Measurements from ENCODE around the gene YARS1. TPM values are rescaled to one million over a fixed set of nuclear protein-coding genes. Genes with fewer than 3 reads are reported as not detected.

Gene YARS1
- 149 and 166 TPM in 2 replicates for total RNA-seq (2012; rRNA removed)
- 62.3 and 100 TPM in 2 replicates for polyA plus RNA-seq (2012; rRNA removed)
- 44.6 and 66.2 TPM in 2 replicates for polyA plus RNA-seq (2012; cell fraction: cytosol; rRNA removed)
- 61.1 and 163 TPM in 2 replicates for polyA plus RNA-seq (2012; cell fraction: nucleus; rRNA removed; ENCODE audit: low replicate concordance)
- Bru-seq, nascent RNA = percentile 95 among the genes with signal in this experiment
- percentile 96 among the genes with signal in this experiment for BruChase-seq, experiment 1, labeled RNA remaining after a 6-hour chase
- percentile 75 among the genes with signal in this experiment for BruChase-seq, experiment 2, labeled RNA remaining after a 2-hour chase
- long read RNA-seq, transcript YARS-201 (13 exons, 3,238 nt) = major isoform, 83 of 125 reads
- long read RNA-seq, partial matches to known transcripts = 26 of 125 reads
- long read RNA-seq, other reads (novel, unspliced or antisense) = 14 of 125 reads

- in situ Hi-C loops (cut with MboI; ENCODE audit: low sequenced_read_pairs) (no loop called here), dilution Hi-C loops (cut with HindIII; ENCODE audit: low sequenced_read_pairs, unreplicated experiment) (no loop called here), intact Hi-C loops (cut with micrococcal nuclease) (no loop called here)
- peak within 1 kb of the TSS; percentile 98 for H3K14ac ChIP-seq (replicated peaks; ENCODE audit: low read depth, low read length)
- CTCF ChIA-PET = no interaction called here
- WGBS, 2 experiments (ENCODE audit: extremely low coverage in 2 of 2, insufficient read length in 1 of 2) = 3% methylated on average over 16 of the region's 55 CpGs; no CpG with 5 or more reads in 1 of the 2 experiments
- H4K91ac ChIP-seq (ENCODE audit: insufficient read depth, low read depth, low read length) = peak within 1 kb of the TSS; percentile 98
- H3K4me1 ChIP-seq (ENCODE audit: control insufficient read depth, insufficient read depth, low read length) = peaks cover 6% of the 10 kb centered on the region
- H3K4ac ChIP-seq (ENCODE audit: low read depth, low read length) = peak within 1 kb of the TSS; percentile 93
- H3K4me2 ChIP-seq (ENCODE audit: low read depth, low read length) = peak within 1 kb of the TSS; percentile 100
- H4K8ac ChIP-seq (ENCODE audit: low read depth in 2 of 2, low read length in 2 of 2) = peak within 1 kb of the TSS; percentile 79 to 98
- H3K23ac ChIP-seq (ENCODE audit: low read depth, low read length) = peak within 1 kb of the TSS; percentile 97
- H3K36me3 ChIP-seq (ENCODE audit: control insufficient read depth, insufficient read depth, low read length) = no peaks in the 10 kb centered on the region; the same call in none of the 2 replicates
- peak within 1 kb of the TSS; percentile 100 for H2AK9ac ChIP-seq (replicated peaks; ENCODE audit: low read depth, low read length, poor library complexity)
- H3K18ac ChIP-seq (ENCODE audit: low read depth, low read length) = peak within 1 kb of the TSS; percentile 78
- peak within 1 kb of the TSS; percentile 88 for H4K5ac ChIP-seq (ENCODE audit: low read depth, low read length)
- peaks cover 7% of the 10 kb centered on the region; the same call in 1 of the 2 replicates for H3K9me1 ChIP-seq (ENCODE audit: insufficient read depth, low read length)
- H3K79me1 ChIP-seq (ENCODE audit: low read depth in 1 of 2, low read length in 2 of 2) = peaks cover 23 to 77% of the 10 kb centered on the region in 2 experiments
- ATAC-seq (ENCODE audit: low read depth) = peak; percentile 95
- H4K20me1 ChIP-seq (ENCODE audit: insufficient read depth, low read length) = peaks cover 27% of the 10 kb centered on the region
- DNase-seq = peak; percentile 97
- H2AFZ ChIP-seq (replicated peaks; ENCODE audit: low read length, poor library complexity) = peak within 1 kb of the TSS; percentile 92
- H3K9ac ChIP-seq (ENCODE audit: low read depth, low read length) = peak within 1 kb of the TSS; percentile 98
- H3K27ac ChIP-seq (ENCODE audit: insufficient read depth, low read length) = peak within 1 kb of the TSS; percentile 95
- H2BK5ac ChIP-seq (ENCODE audit: low read depth, low read length, poor library complexity, severe bottlenecking) = peak within 1 kb of the TSS; percentile 92
- peak within 1 kb of the TSS; percentile 51; the same call in 2 of the 3 replicates for H2BK15ac ChIP-seq (ENCODE audit: low read depth, low read length)
- H3K56ac ChIP-seq (ENCODE audit: extremely low read depth, insufficient read depth, low read length) = peak within 1 kb of the TSS; percentile 96
- H2BK120ac ChIP-seq (ENCODE audit: low read depth, low read length) = peak within 1 kb of the TSS; percentile 77
- peak within 1 kb of the TSS; percentile 87 for H2AK5ac ChIP-seq (ENCODE audit: low read depth, low read length)
- no TSS peak for BruUV-seq (replicated peaks)
- H2BK20ac ChIP-seq (ENCODE audit: low read depth, low read length) = peak within 1 kb of the TSS; percentile 46
- peak within 1 kb of the TSS; percentile 88 for H3K4me3 ChIP-seq (ENCODE audit: insufficient read depth, low read depth, low read length)
- H3K9me3 ChIP-seq (ENCODE audit: control insufficient read depth, insufficient read depth, low read length) = no peaks in the 10 kb centered on the region
- H3K27me3 ChIP-seq (ENCODE audit: control insufficient read depth, insufficient read depth, low read length) = no peaks in the 10 kb centered on the region
- POLR2A ChIA-PET (ENCODE audit: unreplicated experiment) = no interaction called here
- peak; percentile 99 for TF ChIP-seq BHLHE40 (IDR thresholded peaks at IDR 0.05; ENCODE audit: low read depth, low read length)
- TF ChIP-seq NFE2L2 (IDR thresholded peaks at IDR 0.05; ENCODE audit: low read depth, low read length) = peak; percentile 48; the same call in 1 of the 2 replicates
- TF ChIP-seq USF2 (IDR thresholded peaks at IDR 0.05; ENCODE audit: low read depth, low read length) = peak; percentile 22; the same call in 1 of the 2 replicates
- no peak for TF ChIP-seq RAD21 (IDR thresholded peaks at IDR 0.05; ENCODE audit: low read length)
- no peak for TF ChIP-seq ELK1 (IDR thresholded peaks at IDR 0.05; ENCODE audit: borderline replicate concordance, low read depth, low read length)
- peak; percentile 35; the same call in 1 of the 2 replicates for TF ChIP-seq FOS (IDR thresholded peaks at IDR 0.05; ENCODE audit: low read depth, low read length)
- peak; percentile 8; the same call in 1 of the 2 replicates for TF ChIP-seq SMC3 (IDR thresholded peaks at IDR 0.05; ENCODE audit: low read depth, low read length)
- TF ChIP-seq CHD1 (IDR thresholded peaks at IDR 0.05; ENCODE audit: low read depth, low read length) = no peak
- TF ChIP-seq CEBPB (IDR thresholded peaks at IDR 0.05; ENCODE audit: low read depth, low read length) = peak; percentile 98
- TF ChIP-seq MXI1 (IDR thresholded peaks at IDR 0.05; ENCODE audit: borderline replicate concordance, low read depth, low read length) = peak; percentile 99
- no peak for TF ChIP-seq CTCF (conservative IDR thresholded peaks at IDR 0.05; ENCODE audit: low read depth, low read length)
- TF ChIP-seq RFX5 (IDR thresholded peaks at IDR 0.05; ENCODE audit: low read depth, low read length) = no peak
Measured at GRCh38 chr1:32817159-32817814, at the start of gene YARS1, which contains the start of gene S100PBP. YARS1 (minus strand) TSS chr1:32817358; CDS start chr1:32817244, 114 bp downstream. S100PBP (plus strand) TSS chr1:32817653; CDS start chr1:32826100, 8,447 bp downstream.
